Gastrocnemius medialis (tissue), 4 donors: ENCODE results near the gene IMPA2. TPM values are rescaled to one million over a fixed set of nuclear protein-coding genes. Genes with fewer than 3 reads are reported as not detected.

Source experiments
- ATAC-seq, 2 donors: fragments of 150-250 bp; one replicate each; pipeline ENCODE4 v1.9.1; 2016
- DNase-seq, 2 donors: peaks; one replicate each; pipeline ENCODE4 v3.0.0-alpha.2; 2019
- H3K27ac ChIP-seq, 4 donors: fragments of 200-600 bp; sonication (generic); 1 replicate in 1 of 4; 2 replicates in 3 of 4; pipeline ENCODE4 v1.5.1; 2016 to 2018; ENCODE audit warnings: mild to moderate bottlenecking in 2 of 4, moderate library complexity in 1 of 4
- H3K27me3 ChIP-seq, 3 donors: fragments of 200-600 bp; sonication (generic) in 2 of 3; 1 replicate in 1 of 3; 2 replicates in 2 of 3; pipeline versions ENCODE4 v1.5.1 to v1.6.0; 2016 to 2019; ENCODE audit warnings: mild to moderate bottlenecking in 1 of 3, moderate library complexity in 1 of 3
- H3K36me3 ChIP-seq, 2 donors: fragments of 200-600 bp; sonication (generic) in 1 of 2; one replicate each; pipeline ENCODE4 v1.5.1; 2017 to 2018
- H3K4me1 ChIP-seq, 2 donors: fragments of 200-600 bp; sonication (generic) in 1 of 2; one replicate each; pipeline ENCODE4 v1.5.1; 2016 to 2017; ENCODE audit warnings: mild to moderate bottlenecking in 2 of 2
- H3K4me3 ChIP-seq, 4 donors: fragments of 200-600 bp; sonication (generic) in 3 of 4; 1 replicate in 1 of 4; 2 replicates in 3 of 4; pipeline ENCODE4 v1.5.1; 2016 to 2019; ENCODE audit warnings: mild to moderate bottlenecking in 2 of 4
- H3K9me3 ChIP-seq, 3 donors: fragments of 200-600 bp; sonication (generic) in 2 of 3; 1 replicate in 1 of 3; 2 replicates in 2 of 3; pipeline ENCODE4 v1.5.1; 2016 to 2019
- CTCF ChIP-seq, 5 experiments: fragments of 450-650 bp in 3 of 5; fragments of 200-600 bp in 2 of 5; sonication (generic) in 2 of 5; IDR thresholded peaks in 4 of 5; conservative IDR thresholded peaks in 1 of 5; 1 replicate in 4 of 5; 2 replicates in 1 of 5; pipeline ENCODE4 v1.5.1; 2016 to 2019; ENCODE audit warnings: antibody characterized with exemption in 5 of 5, mild to moderate bottlenecking in 3 of 5, moderate library complexity in 3 of 5
- POLR2A ChIP-seq, 2 donors: fragments of 450-650 bp; IDR thresholded peaks; one replicate each; pipeline ENCODE4 v1.6.1; 2017; ENCODE audit warnings: antibody characterized with exemption in 2 of 2, mild to moderate bottlenecking in 2 of 2, moderate library complexity in 2 of 2
- in situ Hi-C, 4 donors: fragments of 200-750 bp; cut with MboI; loops; one replicate each; pipeline versions ENCODE4 v1.15.0 to v1.8.0; 2017; ENCODE audit warnings: low sequenced_read_pairs in 4 of 4
- intact Hi-C: fragments of 100-400 bp; cut with DNase I; formaldehyde crosslinking; loops from one replicate; pipeline ENCODE4 v1.15.1; 2023; ENCODE audit warnings: low total_unique reads
- total RNA-seq, 4 donors: library from RNA; depleted of rRNA; stranded (reverse); fragments of >200 nt; gene quantifications; one replicate each; pipeline versions ENCODE4 v1.1.0 to v1.2.3, GENCODE V29; 2016

Gene IMPA2
- total RNA-seq, 4 donors from 2014 or later: 245 to 391 (median 274) TPM

GRCh38 chr18:11985586-11985985 lies 4.3 kb downstream of the IMPA2 start:
- H3K4me1 ChIP-seq: peaks cover 57 to 79% of the 10 kb centered on the region in 2 donors
- no peaks in the 10 kb centered on the region for H3K9me3 ChIP-seq
- in situ Hi-C loops (no loop called here), intact Hi-C loops (loop anchor here (10.0 kb wide), 1 partner anchor 389 kb away; the partner anchor contains the start of gene AFG3L2)
- peak overlapping the region in 1 of 4 donors; percentile 1 for H3K4me3 ChIP-seq
- TF ChIP-seq CTCF (IDR thresholded peaks at IDR 0.05 in 4 of 5, conservative IDR thresholded peaks at IDR 0.05 in 1 of 5) (no peak), POLR2A (IDR thresholded peaks at IDR 0.05) (peak; percentile 31 to 39)
- no peak for ATAC-seq
- H3K27me3 ChIP-seq: no peaks in the 10 kb centered on the region
- no peaks in the 10 kb centered on the region for H3K36me3 ChIP-seq
- H3K27ac ChIP-seq: peak overlapping the region; percentile 97 to 100 (median 99)
- DNase-seq: no peak

GRCh38 chr18:11986061-11986460 lies 4.8 kb downstream of the IMPA2 start:
- peak overlapping the region; percentile 97 to 100 (median 99) for H3K27ac ChIP-seq
- in situ Hi-C loops (no loop called here), intact Hi-C loops (loop anchor here (10.0 kb wide), 1 partner anchor 389 kb away; the partner anchor contains the start of gene AFG3L2)
- H3K27me3 ChIP-seq: no peaks in the 10 kb centered on the region
- H3K36me3 ChIP-seq: no peaks in the 10 kb centered on the region
- H3K9me3 ChIP-seq: no peaks in the 10 kb centered on the region
- ATAC-seq (no peak), DNase-seq (no peak)
- H3K4me1 ChIP-seq: peaks cover 62 to 84% of the 10 kb centered on the region in 2 donors
- peak overlapping the region in 1 of 4 donors; percentile 1 for H3K4me3 ChIP-seq
- no peak for TF ChIP-seq POLR2A (IDR thresholded peaks at IDR 0.05)
- no peak for TF ChIP-seq CTCF (IDR thresholded peaks at IDR 0.05 in 4 of 5, conservative IDR thresholded peaks at IDR 0.05 in 1 of 5)

- ATAC-seq: peak; percentile 76 to 83
- H3K4me1 ChIP-seq: peaks cover 77 to 95% of the 10 kb centered on the region in 2 donors
- in situ Hi-C loops: no loop called here
- no peaks in the 10 kb centered on the region for H3K9me3 ChIP-seq
- no peaks in the 10 kb centered on the region for H3K36me3 ChIP-seq
- peak overlapping the region in 2 of 4 donors; percentile 1 to 24 for H3K4me3 ChIP-seq
- H3K27me3 ChIP-seq: no peaks in the 10 kb centered on the region
- peak; percentile 58 to 88 for DNase-seq
- no peak for TF ChIP-seq CTCF (IDR thresholded peaks at IDR 0.05 in 4 of 5, conservative IDR thresholded peaks at IDR 0.05 in 1 of 5)
- TF ChIP-seq POLR2A (IDR thresholded peaks at IDR 0.05): peak in 1 of 2 donors; percentile 36
- intact Hi-C loops: loop anchor here (1.0 to 10.0 kb wide), 2 partner anchors 130 to 387 kb away; partner anchors contain the start of gene AFG3L2
- peak overlapping the region; percentile 97 to 100 (median 99) for H3K27ac ChIP-seq
These were observed 6.2 kb downstream of the IMPA2 start for GRCh38 chr18:11987527-11987926.

GRCh38 chr18:11989174-11989573 lies 7.9 kb downstream of the IMPA2 start:
- TF ChIP-seq POLR2A (IDR thresholded peaks at IDR 0.05): no peak
- TF ChIP-seq CTCF (IDR thresholded peaks at IDR 0.05 in 4 of 5, conservative IDR thresholded peaks at IDR 0.05 in 1 of 5): no peak
- Histone ChIP-seq H3K4me1 (peaks cover 84 to 89% of the 10 kb centered on the region in 2 donors), H3K27me3 (no peaks in the 10 kb centered on the region), H3K36me3 (no peaks in the 10 kb centered on the region), H3K9me3 (no peaks in the 10 kb centered on the region), H3K4me3 (peak overlapping the region in 1 of 4 donors; percentile 24), H3K27ac (peak overlapping the region; percentile 97 to 100 (median 99))
- intact Hi-C loops: loop anchor here (10.0 kb wide), 1 partner anchor 386 kb away; the partner anchor contains the start of gene AFG3L2
- in situ Hi-C loops: no loop called here
- ATAC-seq (no peak), DNase-seq (no peak)
